GM19467 (cell line): ENCODE results near the gene C20orf204.
"Not testable (repeated sequence)": the region's sequence is repeated elsewhere in the genome, so short reads cannot be mapped to it uniquely, and the experiment has no call there.

Source experiments
- ATAC-seq: cut with Tn5 transposase; IDR thresholded peaks from one replicate; pipeline ENCODE4 v1.9.1; 2021; ENCODE audit warnings: mild to moderate bottlenecking, moderate library complexity; ENCODE audit not compliant: unreplicated experiment

The C20orf204 gene

GRCh38 chr20:64081624-64081964 lies 45.6 kb downstream of the C20orf204 start:
- ATAC-seq: no peak

DNA sequence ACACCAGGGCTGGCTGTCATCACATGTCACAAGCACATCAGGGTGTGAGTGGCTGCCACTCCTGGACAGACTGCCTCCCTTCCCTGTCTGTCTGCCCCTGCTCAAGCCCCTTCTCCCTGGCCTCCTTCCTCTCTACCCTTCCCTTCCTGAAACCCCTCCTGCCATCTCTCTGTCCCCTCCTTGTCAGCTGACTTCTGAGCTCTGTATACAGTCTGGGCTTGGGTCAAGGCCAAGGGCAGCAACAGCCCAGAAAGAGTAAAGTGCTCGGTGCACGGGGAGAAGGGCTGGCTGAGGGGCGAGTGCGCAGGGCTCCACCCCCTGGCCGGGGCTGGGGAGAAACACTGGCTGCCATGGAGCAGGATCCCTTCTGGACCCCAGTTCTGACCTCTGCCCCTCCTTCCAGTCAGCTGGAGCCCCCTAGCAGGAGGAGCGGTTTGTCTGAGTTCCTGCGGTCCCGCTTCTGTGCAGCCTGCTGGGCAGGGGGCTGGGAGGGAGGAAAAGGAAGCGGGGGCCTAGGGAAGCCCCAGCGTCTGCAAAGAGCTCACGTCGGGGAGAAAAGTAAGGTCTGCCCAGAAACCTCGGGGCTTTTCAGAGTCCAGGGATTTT lies 46.2 kb downstream of the C20orf204 start:
- ATAC-seq: no peak

DNA sequence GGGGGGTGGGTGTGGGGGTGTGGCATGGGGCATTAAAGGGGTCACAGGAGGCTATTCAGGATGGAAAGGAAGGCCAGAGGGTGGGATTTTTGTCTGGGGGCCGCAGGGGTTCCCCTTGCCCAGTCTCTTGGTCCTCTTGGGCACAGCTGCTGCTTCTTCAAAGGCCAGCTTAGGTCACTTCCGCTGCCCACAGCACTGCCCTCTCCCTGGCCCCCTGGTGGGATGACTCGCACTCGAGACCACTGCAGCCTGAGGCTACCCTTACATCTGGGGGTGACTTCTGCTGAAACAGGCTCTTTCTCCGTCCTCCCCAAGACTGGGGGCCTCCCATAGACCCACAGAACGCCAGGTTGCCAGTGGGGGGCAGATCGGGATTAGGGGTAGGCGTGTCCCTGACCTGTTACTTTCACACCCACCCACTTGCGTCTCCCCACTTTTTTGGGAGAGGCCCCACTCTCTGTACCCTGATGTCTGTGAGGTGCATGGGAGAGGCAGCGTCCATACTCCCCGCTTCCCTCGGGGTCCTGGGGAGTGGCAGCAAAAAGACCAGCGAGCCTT lies 46.9 kb downstream of the C20orf204 start:
- ATAC-seq: no peak

- no peak for ATAC-seq
These were observed 47.4 kb downstream of the C20orf204 start for GRCh38 chr20:64083378-64083803.

- no peak for ATAC-seq
These were observed 48.1 kb downstream of the C20orf204 start, which contains the start of gene LKAAEAR1 for GRCh38 chr20:64083804-64084684. TSS of gene LKAAEAR1 (minus strand) at chr20:64084398. CDS start at chr20:64084219, 179 bp downstream.

DNA sequence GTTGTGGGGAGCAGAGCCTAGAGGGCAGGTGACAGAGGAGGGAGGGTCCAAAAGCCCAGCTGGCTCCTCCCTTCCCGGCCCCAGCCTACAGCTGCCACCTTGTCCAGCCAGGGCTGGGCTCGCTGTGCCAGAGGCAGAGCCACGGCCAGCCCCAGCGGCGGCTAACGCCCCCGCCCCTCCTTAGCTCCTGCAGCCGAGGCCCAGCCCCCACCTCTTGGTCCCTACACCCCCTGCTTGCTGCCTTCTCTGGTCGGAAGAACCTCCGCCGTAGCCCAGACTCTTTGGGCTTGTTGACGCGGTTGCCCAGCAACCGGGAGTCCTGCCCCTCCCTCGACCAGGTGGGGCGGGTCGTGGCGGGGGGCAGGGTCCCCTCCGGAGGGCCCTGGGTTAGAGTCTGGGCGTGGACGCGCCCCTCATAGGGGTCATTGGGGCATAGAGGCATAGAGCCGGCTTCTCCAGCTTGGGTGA lies 48.7 kb downstream of the C20orf204 start:
- ATAC-seq: no peak

DNA sequence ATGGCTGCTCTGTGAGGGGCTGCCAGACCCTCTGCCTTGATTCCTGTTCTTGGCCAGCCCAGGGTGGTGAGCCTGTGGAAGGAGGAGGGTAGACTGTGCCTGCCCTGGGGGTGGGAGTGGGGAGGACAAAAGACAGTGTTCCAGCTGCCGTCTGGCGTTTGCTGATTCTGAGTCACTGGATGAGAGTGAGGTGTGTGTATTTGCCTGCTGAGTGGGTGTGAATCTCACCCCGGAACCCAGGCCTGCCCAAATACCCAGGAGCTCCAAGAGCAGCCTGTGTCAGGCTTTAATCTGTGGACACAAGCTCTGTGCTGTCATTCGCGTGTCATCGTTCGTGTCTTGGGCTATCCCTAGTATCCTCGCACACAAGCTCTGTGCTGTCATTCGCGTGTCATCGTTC lies 50.8 kb downstream of the C20orf204 start:
- ATAC-seq: no peak

- not testable (repeated sequence) for ATAC-seq
These were observed 51.3 kb downstream of the C20orf204 start for GRCh38 chr20:64087226-64087825.

DNA sequence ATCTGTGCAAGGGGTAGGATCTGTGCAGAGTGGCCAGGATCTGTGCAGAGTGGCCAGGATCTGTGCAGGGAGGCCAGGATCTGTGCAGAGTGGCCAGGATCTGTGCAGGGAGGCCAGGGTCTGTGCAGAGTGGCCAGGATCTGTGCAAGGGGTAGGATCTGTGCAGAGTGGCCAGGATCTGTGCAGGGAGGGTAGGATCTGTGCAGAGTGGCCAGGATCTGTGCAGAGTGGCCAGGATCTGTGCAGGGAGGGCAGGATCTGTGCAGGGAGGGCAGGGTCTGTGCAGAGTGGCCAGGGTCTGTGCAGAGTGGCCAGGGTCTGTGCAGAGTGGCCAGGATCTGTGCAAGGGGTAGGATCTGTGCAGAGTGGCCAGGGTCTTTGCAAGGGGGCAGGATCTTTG lies 52.6 kb downstream of the C20orf204 start:
- not testable (repeated sequence) for ATAC-seq
